CD14-positive monocyte (primary cell): ENCODE results near the gene G2E3. TPM values are rescaled to one million over a fixed set of nuclear protein-coding genes. Genes with fewer than 3 reads are reported as not detected.
"Not testable (repeated sequence)": the region's sequence is repeated elsewhere in the genome, so short reads cannot be mapped to it uniquely, and the experiment has no call there.

Source experiments
- DNase-seq, 3 donors: peaks; one replicate each; pipeline ENCODE4 v3.0.0-alpha.2; 2011 to 2022
- H2AFZ ChIP-seq: 2 replicates; pipeline ENCODE4 v1.6.0; 2012; ENCODE audit warnings: mild to moderate bottlenecking, low read depth, low read length, inconsistent platforms; ENCODE audit not compliant: insufficient read depth, poor library complexity, severe bottlenecking
- H3K27ac ChIP-seq, 2 donors: 1 replicate in 1 of 2; 2 replicates in 1 of 2; pipeline ENCODE4 v1.5.1; 2012 to 2013; ENCODE audit warnings: low read length in 2 of 2, control low read depth in 1 of 2, inconsistent platforms in 1 of 2, low read depth in 1 of 2, mild to moderate bottlenecking in 1 of 2
- H3K27me3 ChIP-seq, 2 donors: one replicate each; pipeline versions ENCODE4 v1.6.0 to v1.6.1; 2011 to 2013; ENCODE audit warnings: low read length in 2 of 2; ENCODE audit not compliant: control insufficient read depth in 2 of 2, insufficient read depth in 2 of 2
- H3K36me3 ChIP-seq, 2 donors: replicated peaks in 1 of 2; 1 replicate in 1 of 2; 2 replicates in 1 of 2; pipeline versions ENCODE4 v1.5.1 to v1.6.1; 2012 to 2013; ENCODE audit warnings: low read length in 2 of 2, control low read depth in 1 of 2, inconsistent platforms in 1 of 2, mild to moderate bottlenecking in 1 of 2; ENCODE audit not compliant: insufficient read depth in 2 of 2, control insufficient read depth in 1 of 2
- H3K4me1 ChIP-seq, 2 donors: 1 replicate in 1 of 2; 2 replicates in 1 of 2; pipeline versions ENCODE4 v1.5.1 to v1.6.1; 2012 to 2013; ENCODE audit warnings: low read length in 2 of 2, control low read depth in 1 of 2, inconsistent platforms in 1 of 2, mild to moderate bottlenecking in 1 of 2, moderate library complexity in 1 of 2; ENCODE audit not compliant: insufficient read depth in 2 of 2, control insufficient read depth in 1 of 2
- H3K4me2 ChIP-seq: replicated peaks from 2 replicates; pipeline ENCODE3; 2012; ENCODE audit warnings: low read length, moderate library complexity, mild to moderate bottlenecking; ENCODE audit not compliant: poor library complexity, severe bottlenecking; ENCODE audit errors: extremely low read depth
- H3K4me3 ChIP-seq, 3 experiments: fragments of 200-600 bp in 1 of 3; sonication (generic) in 1 of 3; replicated peaks in 1 of 3; 1 replicate in 2 of 3; 2 replicates in 1 of 3; pipeline ENCODE4 v1.5.1; 2011 to 2013; ENCODE audit warnings: low read length in 3 of 3, mild to moderate bottlenecking in 3 of 3, control low read depth in 2 of 3, low read depth in 2 of 3, inconsistent platforms in 1 of 3, moderate library complexity in 1 of 3
- H3K79me2 ChIP-seq: 2 replicates; pipeline ENCODE4 v1.6.0; 2012; ENCODE audit warnings: mild to moderate bottlenecking, control low read depth, inconsistent platforms, low read length, moderate library complexity; ENCODE audit not compliant: insufficient read depth
- H3K9ac ChIP-seq: 2 replicates; pipeline ENCODE4 v1.6.0; 2017; ENCODE audit warnings: low read length, mild to moderate bottlenecking; ENCODE audit not compliant: insufficient read depth, poor library complexity, severe bottlenecking
- H3K9me3 ChIP-seq, 2 donors: replicated peaks in 1 of 2; 1 replicate in 1 of 2; 2 replicates in 1 of 2; pipeline versions ENCODE4 v1.5.1 to v1.6.1; 2012 to 2013; ENCODE audit warnings: low read length in 2 of 2, control low read depth in 1 of 2; ENCODE audit not compliant: control insufficient read depth in 1 of 2, insufficient read depth in 1 of 2
- H4K20me1 ChIP-seq: 2 replicates; pipeline ENCODE4 v1.6.0; 2012; ENCODE audit warnings: mild to moderate bottlenecking, low read length, control low read depth, moderate library complexity; ENCODE audit not compliant: insufficient read depth
- H3K27ac Mint-ChIP-seq, 7 donors: one replicate each; pipeline ENCODE4 v1.8.0; 2020; ENCODE audit warnings: mild to moderate bottlenecking in 7 of 7, mixed read lengths in 7 of 7, moderate library complexity in 6 of 7, inconsistent platforms in 2 of 7
- H3K27me3 Mint-ChIP-seq, 3 donors: one replicate each; pipeline ENCODE4 v1.8.0; 2021 to 2022; ENCODE audit warnings: low read depth in 3 of 3, mild to moderate bottlenecking in 3 of 3, mixed read lengths in 3 of 3, moderate library complexity in 3 of 3, inconsistent platforms in 1 of 3
- H3K36me3 Mint-ChIP-seq, 2 donors: one replicate each; pipeline ENCODE4 v1.8.0; 2020; ENCODE audit warnings: mixed read lengths in 2 of 2, inconsistent platforms in 1 of 2, mild to moderate bottlenecking in 1 of 2
- H3K4me1 Mint-ChIP-seq: one replicate; pipeline ENCODE4 v1.8.0; 2020; ENCODE audit warnings: mild to moderate bottlenecking, mixed read lengths
- H3K4me3 Mint-ChIP-seq, 2 donors: one replicate each; pipeline ENCODE4 v1.8.0; 2020; ENCODE audit warnings: mild to moderate bottlenecking in 2 of 2, mixed read lengths in 2 of 2, moderate library complexity in 1 of 2
- H3K9me3 Mint-ChIP-seq, 7 donors: one replicate each; pipeline ENCODE4 v1.8.0; 2020 to 2022; ENCODE audit warnings: mixed read lengths in 7 of 7, mild to moderate bottlenecking in 6 of 7, moderate library complexity in 6 of 7, inconsistent platforms in 2 of 7
- WGBS: methylation state at CpG from one replicate; pipeline ENCODE4 v1.1.5; 2013; ENCODE audit warnings: missing lambda C conversion rate; ENCODE audit not compliant: insufficient coverage; 5-methylcytosine and 5-hydroxymethylcytosine counted together
- intact Hi-C, 2 donors: fragments of 100-400 bp; cut with micrococcal nuclease; formaldehyde crosslinking; loops; one replicate each; pipeline versions ENCODE4 v1.15.0 to v1.15.1; 2023
- polyA plus RNA-seq, 3 donors: library from polyadenylated mRNA; depleted of rRNA in 1 of 3; unstranded in 2 of 3; stranded (reverse) in 1 of 3; fragments of 300-500 nt in 2 of 3; fragments of >200 nt in 1 of 3; fragmentation: Illumina TruSeq in 2 of 3; gene quantifications; 1 replicate in 2 of 3; 2 replicates in 1 of 3; pipeline ENCODE4 v1.2.3, GENCODE V29; 2012 to 2021
- TF ChIP-seq, protein P1 (sequence below): fragments of 200-600 bp; IDR thresholded peaks from one replicate; pipeline ENCODE4 v1.8.0; 2022; ENCODE audit warnings: antibody characterized with exemption, mild to moderate bottlenecking

The G2E3 gene
- polyA plus RNA-seq, 3 donors, result 5.6 to 12.1 (median 5.6) TPM

DNA sequence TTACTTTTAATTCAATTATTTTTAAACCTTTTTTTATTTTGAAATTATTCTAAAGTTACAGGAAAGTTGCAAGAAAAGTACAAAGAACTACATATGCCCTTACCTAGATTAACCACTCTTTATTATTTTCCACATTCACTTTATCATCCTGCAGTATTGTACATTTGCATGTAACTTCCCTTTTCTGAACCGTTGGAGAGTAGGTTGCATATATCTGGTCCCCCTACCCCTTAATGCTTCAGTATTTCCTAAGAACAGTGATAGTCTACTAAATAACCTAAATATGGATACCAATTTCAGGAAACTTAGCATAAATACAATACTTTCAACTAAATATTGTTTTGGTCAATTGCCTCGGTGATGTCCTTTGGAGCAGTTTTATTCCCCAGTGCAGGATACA is 15.0 kb downstream of the G2E3 start:
- Histone ChIP-seq H3K9me3 (no peaks in the 10 kb centered on the region), H3K36me3 (no peaks in the 10 kb centered on the region), H2AFZ (no peak overlapping the region), H3K9ac (no peak overlapping the region), H3K27me3 (no peaks in the 10 kb centered on the region), H3K27ac (no peak overlapping the region), H3K4me1 (peaks cover 6 to 7% of the 10 kb centered on the region in 2 donors), H3K79me2 (peaks cover 100% of the 10 kb centered on the region), H3K4me3 (no peak overlapping the region), H4K20me1 (peaks cover 28% of the 10 kb centered on the region), H3K4me2 (no peak overlapping the region)
- Mint-ChIP-seq H3K36me3 (peaks cover 0 to 9% of the 10 kb centered on the region in 2 donors), H3K27ac (no peak overlapping the region), H3K9me3 (peaks cover 0 to 2% (median 0%) of the 10 kb centered on the region in 7 donors), H3K27me3 (no peaks in the 10 kb centered on the region), H3K4me3 (no peak overlapping the region), H3K4me1 (peaks cover 45% of the 10 kb centered on the region)
- intact Hi-C loops, result no loop called here
- TF ChIP-seq, protein P1, sequence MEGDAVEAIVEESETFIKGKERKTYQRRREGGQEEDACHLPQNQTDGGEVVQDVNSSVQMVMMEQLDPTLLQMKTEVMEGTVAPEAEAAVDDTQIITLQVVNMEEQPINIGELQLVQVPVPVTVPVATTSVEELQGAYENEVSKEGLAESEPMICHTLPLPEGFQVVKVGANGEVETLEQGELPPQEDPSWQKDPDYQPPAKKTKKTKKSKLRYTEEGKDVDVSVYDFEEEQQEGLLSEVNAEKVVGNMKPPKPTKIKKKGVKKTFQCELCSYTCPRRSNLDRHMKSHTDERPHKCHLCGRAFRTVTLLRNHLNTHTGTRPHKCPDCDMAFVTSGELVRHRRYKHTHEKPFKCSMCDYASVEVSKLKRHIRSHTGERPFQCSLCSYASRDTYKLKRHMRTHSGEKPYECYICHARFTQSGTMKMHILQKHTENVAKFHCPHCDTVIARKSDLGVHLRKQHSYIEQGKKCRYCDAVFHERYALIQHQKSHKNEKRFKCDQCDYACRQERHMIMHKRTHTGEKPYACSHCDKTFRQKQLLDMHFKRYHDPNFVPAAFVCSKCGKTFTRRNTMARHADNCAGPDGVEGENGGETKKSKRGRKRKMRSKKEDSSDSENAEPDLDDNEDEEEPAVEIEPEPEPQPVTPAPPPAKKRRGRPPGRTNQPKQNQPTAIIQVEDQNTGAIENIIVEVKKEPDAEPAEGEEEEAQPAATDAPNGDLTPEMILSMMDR, result no peak
- DNase-seq, result no peak
- 0% methylated on average over 1 of the region's 2 CpGs for WGBS

DNA sequence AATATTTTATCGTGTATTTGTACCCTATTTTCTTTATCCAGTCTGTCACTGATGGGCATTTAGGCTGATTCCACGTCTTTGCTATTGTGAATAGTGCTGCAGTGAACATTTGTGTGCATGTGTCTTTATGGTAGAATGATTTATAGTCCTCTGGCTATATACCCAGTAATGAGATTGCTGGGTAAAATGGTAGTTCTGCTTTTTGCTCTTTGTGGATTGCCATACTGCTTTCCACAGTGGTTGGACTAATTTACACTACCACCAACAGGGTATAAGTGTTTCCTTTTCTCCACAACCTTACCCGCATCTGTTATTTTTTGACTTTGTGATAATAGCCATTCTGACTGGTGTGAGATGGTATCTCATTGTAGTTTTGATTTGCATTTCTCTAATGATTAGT is 15.8 kb downstream of the G2E3 start:
- H3K4me3 ChIP-seq, H3K4me2 ChIP-seq, DNase-seq, H3K27me3 Mint-ChIP-seq, H3K27me3 ChIP-seq, H3K9me3 Mint-ChIP-seq, H3K9me3 ChIP-seq, H3K36me3 ChIP-seq, H3K27ac Mint-ChIP-seq, intact Hi-C loops, H3K36me3 Mint-ChIP-seq, H3K9ac ChIP-seq, H2AFZ ChIP-seq, H3K4me3 Mint-ChIP-seq, H3K27ac ChIP-seq, H3K4me1 ChIP-seq: not testable (repeated sequence)
- peaks cover 43% of the 10 kb centered on the region for H3K4me1 Mint-ChIP-seq
- Histone ChIP-seq H4K20me1 (peaks cover 20% of the 10 kb centered on the region), H3K79me2 (peaks cover 100% of the 10 kb centered on the region)
- WGBS, result 100% methylated on average over 1 of the region's 3 CpGs

DNA sequence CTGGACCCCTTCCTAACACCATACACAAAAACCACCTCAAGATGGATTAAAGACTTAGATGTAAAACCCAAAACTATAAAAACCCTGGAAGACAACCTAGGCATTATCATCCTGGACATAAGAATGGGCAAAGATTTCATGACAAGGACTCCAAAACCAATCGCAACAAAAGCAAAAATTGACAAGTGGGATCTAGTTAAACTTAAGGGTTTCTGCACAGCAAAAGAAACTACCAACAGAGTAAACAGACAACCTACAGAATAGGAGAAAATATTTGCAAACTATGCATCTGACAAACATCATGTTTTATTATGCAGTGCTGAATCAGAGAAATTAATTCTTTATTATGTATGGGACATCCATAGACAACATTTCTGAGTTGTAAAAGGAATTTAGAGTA is 17.4 kb downstream of the G2E3 start:
- H3K4me3 ChIP-seq, H3K9ac ChIP-seq, DNase-seq, H3K27me3 ChIP-seq, H3K4me2 ChIP-seq, intact Hi-C loops, H3K27me3 Mint-ChIP-seq, H3K4me1 ChIP-seq, H2AFZ ChIP-seq, H3K9me3 Mint-ChIP-seq, H3K36me3 Mint-ChIP-seq, H3K4me3 Mint-ChIP-seq, H3K9me3 ChIP-seq, H3K36me3 ChIP-seq, H3K27ac ChIP-seq, H3K27ac Mint-ChIP-seq: not testable (repeated sequence)
- no CpG with 5 or more reads among the region's 1 CpG for WGBS
- H3K79me2 ChIP-seq, result peaks cover 100% of the 10 kb centered on the region
- H3K4me1 Mint-ChIP-seq, result peaks cover 29% of the 10 kb centered on the region
- peaks cover 25% of the 10 kb centered on the region for H4K20me1 ChIP-seq
